Mesenchymal stem cell (in vitro differentiated cells and primary cell): ENCODE results near the gene KIAA1143.
A peak's percentile ranks its signal among the peaks of the same experiment; 100 is the strongest.

Experiments used
- DNase-seq: peaks from one replicate; pipeline ENCODE4 v3.0.0-alpha.2; 2013
- H2AFZ ChIP-seq: one replicate; pipeline ENCODE4 v1.6.1; 2013; ENCODE audit warnings: low read depth, mild to moderate bottlenecking, control low read depth, inconsistent platforms, low read length, moderate library complexity
- H2AK5ac ChIP-seq: 2 replicates; pipeline ENCODE4 v1.6.1; 2013; ENCODE audit warnings: low read length, moderate library complexity, mild to moderate bottlenecking, inconsistent platforms; ENCODE audit not compliant: severe bottlenecking
- H2BK120ac ChIP-seq: one replicate; pipeline ENCODE4 v1.6.1; 2013; ENCODE audit warnings: low read depth, mild to moderate bottlenecking, inconsistent platforms, low read length, moderate library complexity
- H2BK12ac ChIP-seq, 2 experiments: one replicate each; pipeline ENCODE4 v1.6.1; 2013; ENCODE audit warnings: inconsistent platforms in 2 of 2, low read length in 2 of 2, mild to moderate bottlenecking in 2 of 2, moderate library complexity in 2 of 2, control low read depth in 1 of 2
- H2BK15ac ChIP-seq: one replicate; pipeline ENCODE4 v1.6.1; 2013; ENCODE audit warnings: mild to moderate bottlenecking, low read depth, inconsistent platforms; ENCODE audit not compliant: poor library complexity, severe bottlenecking
- H2BK5ac ChIP-seq: 2 replicates; pipeline ENCODE4 v1.6.1; 2013; ENCODE audit warnings: low read depth, mild to moderate bottlenecking, low read length, control low read depth, inconsistent platforms; ENCODE audit not compliant: poor library complexity, severe bottlenecking
- H3K14ac ChIP-seq, 2 experiments: one replicate each; pipeline ENCODE4 v1.6.1; 2013; ENCODE audit warnings: inconsistent platforms in 2 of 2, low read length in 2 of 2, control low read depth in 1 of 2, mild to moderate bottlenecking in 1 of 2, moderate library complexity in 1 of 2
- H3K18ac ChIP-seq, 2 experiments: one replicate each; pipeline ENCODE4 v1.6.1; 2013; ENCODE audit warnings: inconsistent platforms in 2 of 2, low read length in 2 of 2, control low read depth in 1 of 2, low read depth in 1 of 2, mild to moderate bottlenecking in 1 of 2
- H3K23ac ChIP-seq, 2 experiments: one replicate each; pipeline ENCODE4 v1.6.1; 2013; ENCODE audit warnings: inconsistent platforms in 2 of 2, low read length in 2 of 2, mild to moderate bottlenecking in 2 of 2, moderate library complexity in 2 of 2, control low read depth in 1 of 2
- H3K27ac ChIP-seq: 2 replicates; pipeline ENCODE4 v1.5.1; 2013; ENCODE audit warnings: mild to moderate bottlenecking, moderate library complexity, low read length, control low read depth, inconsistent platforms; ENCODE audit not compliant: poor library complexity, severe bottlenecking
- H3K27me3 ChIP-seq, 2 experiments: 2 replicates each; pipeline versions ENCODE4 v1.6.1 to v1.7.0; 2013; ENCODE audit warnings: low read length in 2 of 2, mild to moderate bottlenecking in 2 of 2, moderate library complexity in 2 of 2, control low read depth in 1 of 2, inconsistent platforms in 1 of 2; ENCODE audit not compliant: control insufficient read depth in 1 of 2, insufficient read depth in 1 of 2
- H3K36me3 ChIP-seq, 2 experiments: 2 replicates each; pipeline versions ENCODE4 v1.6.1 to v1.7.0; 2013; ENCODE audit warnings: low read length in 2 of 2, control low read depth in 1 of 2, inconsistent platforms in 1 of 2, low read depth in 1 of 2, mild to moderate bottlenecking in 1 of 2; ENCODE audit not compliant: insufficient read depth in 2 of 2, control insufficient read depth in 1 of 2
- H3K4ac ChIP-seq, 2 experiments: one replicate each; pipeline ENCODE4 v1.6.1; 2013; ENCODE audit warnings: inconsistent platforms in 2 of 2, low read length in 2 of 2, mild to moderate bottlenecking in 2 of 2, moderate library complexity in 2 of 2, control low read depth in 1 of 2, low read depth in 1 of 2
- H3K4me1 ChIP-seq: 2 replicates; pipeline ENCODE4 v1.6.1; 2013; ENCODE audit warnings: low read depth, low read length, control low read depth; ENCODE audit not compliant: control insufficient read depth, insufficient read depth
- H3K4me2 ChIP-seq: 2 replicates; pipeline ENCODE4 v1.6.1; 2013; ENCODE audit warnings: low read length, mild to moderate bottlenecking, inconsistent platforms; ENCODE audit not compliant: poor library complexity, severe bottlenecking
- H3K4me3 ChIP-seq, 2 experiments: 2 replicates each; pipeline versions ENCODE4 v1.5.1 to v1.7.0; 2013; ENCODE audit warnings: low read length in 2 of 2, mild to moderate bottlenecking in 2 of 2, control low read depth in 1 of 2, low read depth in 1 of 2; ENCODE audit not compliant: insufficient read depth in 1 of 2
- H3K79me1 ChIP-seq: replicated peaks from 2 replicates; pipeline ENCODE4 v1.6.1; 2013; ENCODE audit warnings: mild to moderate bottlenecking, control low read depth, low read length, inconsistent platforms; ENCODE audit not compliant: poor library complexity, severe bottlenecking
- H3K9ac ChIP-seq: 2 replicates; pipeline ENCODE4 v1.7.0; 2013; ENCODE audit warnings: mild to moderate bottlenecking, low read length, moderate library complexity
- H3K9me3 ChIP-seq: 2 replicates; pipeline ENCODE4 v1.7.0; 2013; ENCODE audit warnings: mild to moderate bottlenecking, low read length; ENCODE audit not compliant: control insufficient read depth
- H4K8ac ChIP-seq: one replicate; pipeline ENCODE4 v1.6.1; 2013; ENCODE audit warnings: inconsistent platforms, mild to moderate bottlenecking, low read length, moderate library complexity
- H4K91ac ChIP-seq: one replicate; pipeline ENCODE4 v1.6.1; 2013; ENCODE audit warnings: mild to moderate bottlenecking, low read length, inconsistent platforms
- WGBS: methylation state at CpG from one replicate; pipeline ENCODE4 v1.1.7; 2013; ENCODE audit warnings: mixed read lengths; 5-methylcytosine and 5-hydroxymethylcytosine counted together

Gene KIAA1143

DNA sequence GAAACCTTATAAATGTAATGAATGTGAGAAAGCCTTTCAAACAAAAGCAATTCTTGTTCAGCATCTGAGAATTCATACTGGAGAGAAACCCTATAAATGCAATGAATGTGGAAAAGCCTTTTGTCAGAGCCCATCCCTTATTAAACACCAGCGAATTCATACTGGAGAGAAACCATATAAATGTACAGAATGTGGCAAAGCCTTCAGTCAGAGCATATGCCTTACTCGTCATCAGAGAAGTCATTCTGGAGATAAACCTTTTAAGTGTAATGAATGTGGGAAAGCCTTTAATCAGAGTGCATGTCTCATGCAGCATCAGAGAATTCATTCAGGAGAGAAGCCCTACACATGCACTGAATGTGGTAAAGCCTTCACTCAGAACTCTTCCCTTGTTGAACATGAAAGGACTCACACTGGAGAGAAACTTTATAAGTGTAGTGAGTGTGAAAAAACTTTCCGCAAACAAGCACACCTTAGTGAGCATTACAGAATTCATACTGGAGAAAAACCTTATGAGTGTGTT is 26.7 kb downstream of the KIAA1143 start:
- no peak overlapping the region for H3K9ac ChIP-seq
- H2BK5ac ChIP-seq: no peak overlapping the region
- 65% methylated on average over 2 of the region's 3 CpGs for WGBS
- no peak overlapping the region for H4K91ac ChIP-seq
- no peak overlapping the region for H2AFZ ChIP-seq
- no peaks in the 10 kb centered on the region for H3K27me3 ChIP-seq
- H2BK15ac ChIP-seq: no peak overlapping the region
- peaks cover 0 to 58% of the 10 kb centered on the region in 2 experiments for H3K36me3 ChIP-seq
- no peak overlapping the region for H2AK5ac ChIP-seq
- no peak overlapping the region for H3K27ac ChIP-seq
- H2BK120ac ChIP-seq: no peak overlapping the region
- H3K79me1 ChIP-seq: no peaks in the 10 kb centered on the region
- H3K4me1 ChIP-seq: no peaks in the 10 kb centered on the region
- H4K8ac ChIP-seq: no peak overlapping the region
- peaks cover 93% of the 10 kb centered on the region for H3K9me3 ChIP-seq
- no peak overlapping the region for H3K4me2 ChIP-seq
- H3K18ac ChIP-seq: no peak overlapping the region
- no peak overlapping the region for H3K23ac ChIP-seq
- H3K4ac ChIP-seq: no peak overlapping the region
- DNase-seq: no peak
- H3K4me3 ChIP-seq: peak overlapping the region in 1 of 2 experiments; percentile 9
- H3K14ac ChIP-seq: no peak overlapping the region
- no peak overlapping the region for H2BK12ac ChIP-seq

DNA sequence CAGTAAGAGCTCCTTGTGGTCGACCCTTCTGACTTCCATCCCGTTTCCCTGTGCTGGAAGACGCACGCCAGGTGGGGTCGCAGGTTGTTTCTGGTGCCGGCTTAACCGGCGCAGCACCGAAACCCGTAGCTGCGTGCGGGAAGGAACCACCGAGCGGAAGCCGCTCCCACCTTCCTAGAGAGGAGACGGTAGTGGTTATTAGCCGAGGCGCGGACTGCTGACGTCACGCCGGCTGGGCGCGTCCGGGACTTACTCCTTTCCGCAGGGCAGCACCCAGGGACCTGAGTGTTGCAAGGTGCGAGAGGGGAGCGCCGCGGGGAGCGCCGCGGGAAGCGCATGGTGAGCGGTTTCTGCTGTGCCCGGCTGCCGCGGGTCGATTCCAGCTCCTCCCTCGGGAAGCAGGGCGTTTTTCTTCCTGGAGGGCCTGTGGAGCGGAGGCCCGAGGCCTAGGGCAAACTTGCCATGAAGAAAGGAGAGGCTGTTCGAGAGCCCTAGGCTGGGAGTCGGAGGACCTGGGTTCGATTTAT is 32.0 kb downstream of the KIAA1143 start, which contains the start of gene ZNF501:
ZNF501 (plus strand) TSS at position 252 of the 527 bp plus-strand sequence. CDS start 4,787 bp downstream, outside the sequence.
- H4K8ac ChIP-seq: peak within 1 kb of the TSS; percentile 78
- peak within 1 kb of the TSS in 1 of 2 experiments; percentile 34 for H3K4ac ChIP-seq
- H3K18ac ChIP-seq: no peak within 1 kb of the TSS
- H2BK120ac ChIP-seq: no peak within 1 kb of the TSS
- no peaks in the 10 kb centered on the region for H3K27me3 ChIP-seq
- peaks cover 0 to 39% of the 10 kb centered on the region in 2 experiments for H3K36me3 ChIP-seq
- no peak within 1 kb of the TSS for H3K14ac ChIP-seq
- H2BK5ac ChIP-seq: no peak within 1 kb of the TSS
- no peak within 1 kb of the TSS for H2AK5ac ChIP-seq
- no peak within 1 kb of the TSS for H3K23ac ChIP-seq
- peaks cover 91% of the 10 kb centered on the region for H3K9me3 ChIP-seq
- 6% methylated on average over 46 of the region's 46 CpGs for WGBS
- peak within 1 kb of the TSS; percentile 41 to 89 for H3K4me3 ChIP-seq
- H2AFZ ChIP-seq: peak within 1 kb of the TSS; percentile 72
- no peak within 1 kb of the TSS for H2BK12ac ChIP-seq
- peak within 1 kb of the TSS; percentile 5 for H3K4me2 ChIP-seq
- no peaks in the 10 kb centered on the region for H3K79me1 ChIP-seq
- peak within 1 kb of the TSS; percentile 90 for H3K9ac ChIP-seq
- DNase-seq: peak; percentile 68
- no peaks in the 10 kb centered on the region for H3K4me1 ChIP-seq
- peak within 1 kb of the TSS; percentile 18 for H4K91ac ChIP-seq
- H2BK15ac ChIP-seq: no peak within 1 kb of the TSS
- H3K27ac ChIP-seq: no peak within 1 kb of the TSS

DNA sequence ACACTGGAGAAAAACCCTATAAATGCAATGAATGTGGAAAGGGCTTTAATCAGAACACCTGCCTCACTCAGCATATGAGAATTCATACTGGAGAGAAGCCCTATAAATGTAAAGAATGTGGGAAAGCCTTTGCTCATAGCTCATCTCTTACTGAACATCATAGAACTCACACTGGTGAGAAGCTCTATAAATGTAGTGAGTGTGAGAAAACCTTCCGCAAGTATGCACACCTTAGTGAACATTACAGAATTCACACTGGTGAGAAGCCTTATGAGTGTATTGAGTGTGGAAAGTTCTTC is 39.4 kb downstream of the KIAA1143 start:
- no peak overlapping the region for H2BK15ac ChIP-seq
- H3K4me2 ChIP-seq: no peak overlapping the region
- no peak overlapping the region for H3K18ac ChIP-seq
- H3K23ac ChIP-seq: no peak overlapping the region
- no peak overlapping the region for H2AK5ac ChIP-seq
- no peak overlapping the region for H4K91ac ChIP-seq
- H3K79me1 ChIP-seq: peaks cover 10% of the 10 kb centered on the region
- no CpG with 5 or more reads among the region's 1 CpG for WGBS
- no peak for DNase-seq
- no peak overlapping the region for H2AFZ ChIP-seq
- no peak overlapping the region for H2BK12ac ChIP-seq
- H3K9ac ChIP-seq: no peak overlapping the region
- H3K36me3 ChIP-seq: peaks cover 15 to 52% of the 10 kb centered on the region in 2 experiments
- H3K27me3 ChIP-seq: no peaks in the 10 kb centered on the region
- no peak overlapping the region for H3K4ac ChIP-seq
- H3K14ac ChIP-seq: no peak overlapping the region
- no peak overlapping the region for H2BK120ac ChIP-seq
- peaks cover 96% of the 10 kb centered on the region for H3K9me3 ChIP-seq
- no peak overlapping the region for H2BK5ac ChIP-seq
- no peak overlapping the region for H3K27ac ChIP-seq
- no peak overlapping the region for H4K8ac ChIP-seq
- H3K4me3 ChIP-seq: peak overlapping the region in 1 of 2 experiments; percentile 70
- no peaks in the 10 kb centered on the region for H3K4me1 ChIP-seq

DNA sequence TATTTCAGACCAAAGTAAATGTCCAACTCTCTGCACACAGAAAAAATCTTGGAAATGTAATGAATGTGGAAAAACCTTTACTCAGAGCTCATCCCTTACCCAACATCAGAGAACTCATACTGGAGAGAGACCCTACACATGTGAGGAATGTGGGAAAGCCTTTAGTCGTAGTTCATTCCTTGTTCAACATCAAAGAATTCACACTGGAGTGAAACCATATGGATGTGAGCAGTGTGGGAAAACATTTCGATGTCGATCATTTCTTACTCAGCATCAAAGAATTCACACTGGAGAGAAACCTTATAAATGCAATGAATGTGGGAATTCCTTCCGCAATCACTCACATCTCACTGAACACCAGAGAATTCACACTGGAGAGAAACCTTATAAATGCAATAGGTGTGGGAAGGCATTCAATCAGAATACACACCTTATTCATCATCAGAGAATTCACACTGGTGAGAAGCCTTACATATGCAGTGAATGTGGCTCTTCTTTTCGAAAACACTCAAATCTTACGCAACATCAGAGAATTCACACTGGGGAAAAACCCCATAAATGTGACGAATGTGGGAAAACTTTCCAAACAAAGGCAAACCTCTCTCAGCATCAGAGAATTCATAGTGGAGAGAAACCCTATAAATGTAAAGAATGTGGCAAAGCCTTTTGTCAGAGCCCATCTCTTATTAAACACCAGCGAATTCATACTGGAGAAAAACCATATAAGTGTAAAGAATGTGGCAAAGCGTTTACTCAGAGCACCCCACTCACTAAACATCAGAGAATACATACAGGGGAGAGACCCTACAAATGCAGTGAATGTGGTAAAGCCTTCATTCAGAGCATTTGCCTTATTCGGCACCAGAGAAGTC is 40.0 kb downstream of the KIAA1143 start:
- 88% methylated on average over 5 of the region's 10 CpGs for WGBS

More for the DNA sequence above, 40.0 kb downstream of the KIAA1143 start:
- Histone ChIP-seq H4K91ac (no peak overlapping the region), H3K27me3 (no peaks in the 10 kb centered on the region), H3K4me1 (no peaks in the 10 kb centered on the region), H2BK15ac (no peak overlapping the region), H3K23ac (no peak overlapping the region), H3K18ac (no peak overlapping the region), H3K14ac (no peak overlapping the region), H3K4ac (no peak overlapping the region), H2AK5ac (no peak overlapping the region), H3K4me2 (no peak overlapping the region), H2AFZ (no peak overlapping the region), H3K36me3 (peaks cover 15 to 56% of the 10 kb centered on the region in 2 experiments), H2BK12ac (no peak overlapping the region), H3K4me3 (peak overlapping the region in 1 of 2 experiments; percentile 70), H3K9me3 (peaks cover 99% of the 10 kb centered on the region), H2BK5ac (no peak overlapping the region), H3K79me1 (peaks cover 10% of the 10 kb centered on the region), H2BK120ac (no peak overlapping the region), H3K9ac (no peak overlapping the region), H4K8ac (no peak overlapping the region), H3K27ac (no peak overlapping the region)
- peak; percentile 24 for DNase-seq
